BJ (cell line): ENCODE results near the gene CT45A1. TPM values are rescaled to one million over a fixed set of nuclear protein-coding genes. Genes with fewer than 3 reads are reported as not detected.
"Not testable (repeated sequence)": the region's sequence is repeated elsewhere in the genome, so short reads cannot be mapped to it uniquely, and the experiment has no call there.

Experiments
- CTCF ChIA-PET: fragments of 350-600 bp; formaldehyde crosslinking; extraction: SDS; loops from one replicate; lab custom pipeline; 2021; ENCODE audit warnings: antibody characterized with exemption, inconsistent platforms; lab: Yijun Ruan, JAX
- POLR2A ChIA-PET: fragments of 300-600 bp; sonication (Branson Sonifier 250); formaldehyde crosslinking; extraction: SDS; loops from one replicate; lab custom pipeline; 2021; ENCODE audit warnings: antibody characterized with exemption; lab: Charles Lee
- DNase-seq: peaks from one replicate; pipeline ENCODE4 v3.0.0-alpha.2; 2011; ENCODE audit warnings: low read depth
- H3K27me3 ChIP-seq: 2 replicates; pipeline ENCODE4 v1.6.0; 2011; ENCODE audit warnings: low read length; ENCODE audit not compliant: control insufficient read depth, insufficient read depth
- H3K36me3 ChIP-seq: 2 replicates; pipeline ENCODE4 v1.5.1; 2011; ENCODE audit warnings: low read length; ENCODE audit not compliant: control insufficient read depth, insufficient read depth
- H3K4me3 ChIP-seq: 2 replicates; pipeline ENCODE4 v1.5.1; 2011; ENCODE audit warnings: low read depth, mild to moderate bottlenecking, control low read depth, low read length
- polyA plus RNA-seq: library from polyadenylated mRNA; depleted of rRNA; stranded (reverse); fragments of >200 nt; gene quantifications from 2 replicates; pipeline ENCODE4 v1.2.3, GENCODE V29; 2011; rRNA removed
- small RNA-seq: library from RNA; depleted of rRNA; stranded (forward); fragments of <200 nt; gene quantifications from one replicate; pipeline ENCODE3, GENCODE V24; 2012; ENCODE audit warnings: low replicate concordance, low read depth; ENCODE audit not compliant: insufficient read length
- TF ChIP-seq, protein P1 (sequence below): IDR thresholded peaks from 2 replicates; pipeline ENCODE4 v1.5.1; 2011; ENCODE audit warnings: low read depth, mild to moderate bottlenecking, control low read depth, inconsistent platforms, low read length, moderate library complexity; ENCODE audit not compliant: insufficient read depth

Gene CT45A1
- polyA plus RNA-seq, 1 experiment, result not detected

DNA sequence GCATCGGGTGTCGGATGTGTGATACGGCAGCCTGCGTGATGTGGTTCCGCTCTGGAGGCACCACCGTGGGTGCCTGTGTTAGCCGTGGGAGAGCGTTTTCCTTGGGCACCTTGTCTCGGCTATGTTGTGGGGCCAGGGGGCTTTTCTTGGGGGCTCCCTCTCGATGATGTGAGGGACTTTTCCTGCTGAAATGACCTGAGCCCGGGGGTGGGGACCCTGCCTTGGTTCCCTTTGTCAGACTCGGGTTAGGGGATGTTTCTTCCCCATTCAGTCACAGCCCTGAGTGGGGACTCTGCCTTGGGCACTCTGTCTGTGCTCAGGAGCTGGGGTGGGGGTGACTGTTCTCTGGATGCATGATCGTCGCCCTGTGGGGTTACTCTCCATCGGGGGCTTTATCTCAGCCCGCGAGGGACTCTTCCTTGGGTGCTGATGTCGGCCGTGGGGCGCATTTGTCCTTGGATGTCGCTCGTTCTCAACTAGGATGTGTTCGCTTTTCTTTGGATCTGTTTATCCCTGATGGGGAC lies 27.8 kb downstream of the CT45A1 start:
- Histone ChIP-seq H3K27me3 (no peaks in the 10 kb centered on the region), H3K36me3 (no peaks in the 10 kb centered on the region), H3K4me3 (no peak overlapping the region)
- ChIA-PET CTCF (no interaction called here), POLR2A (no interaction called here)
- TF ChIP-seq, protein P1, sequence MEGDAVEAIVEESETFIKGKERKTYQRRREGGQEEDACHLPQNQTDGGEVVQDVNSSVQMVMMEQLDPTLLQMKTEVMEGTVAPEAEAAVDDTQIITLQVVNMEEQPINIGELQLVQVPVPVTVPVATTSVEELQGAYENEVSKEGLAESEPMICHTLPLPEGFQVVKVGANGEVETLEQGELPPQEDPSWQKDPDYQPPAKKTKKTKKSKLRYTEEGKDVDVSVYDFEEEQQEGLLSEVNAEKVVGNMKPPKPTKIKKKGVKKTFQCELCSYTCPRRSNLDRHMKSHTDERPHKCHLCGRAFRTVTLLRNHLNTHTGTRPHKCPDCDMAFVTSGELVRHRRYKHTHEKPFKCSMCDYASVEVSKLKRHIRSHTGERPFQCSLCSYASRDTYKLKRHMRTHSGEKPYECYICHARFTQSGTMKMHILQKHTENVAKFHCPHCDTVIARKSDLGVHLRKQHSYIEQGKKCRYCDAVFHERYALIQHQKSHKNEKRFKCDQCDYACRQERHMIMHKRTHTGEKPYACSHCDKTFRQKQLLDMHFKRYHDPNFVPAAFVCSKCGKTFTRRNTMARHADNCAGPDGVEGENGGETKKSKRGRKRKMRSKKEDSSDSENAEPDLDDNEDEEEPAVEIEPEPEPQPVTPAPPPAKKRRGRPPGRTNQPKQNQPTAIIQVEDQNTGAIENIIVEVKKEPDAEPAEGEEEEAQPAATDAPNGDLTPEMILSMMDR, result no peak
- DNase-seq, result no peak

DNA sequence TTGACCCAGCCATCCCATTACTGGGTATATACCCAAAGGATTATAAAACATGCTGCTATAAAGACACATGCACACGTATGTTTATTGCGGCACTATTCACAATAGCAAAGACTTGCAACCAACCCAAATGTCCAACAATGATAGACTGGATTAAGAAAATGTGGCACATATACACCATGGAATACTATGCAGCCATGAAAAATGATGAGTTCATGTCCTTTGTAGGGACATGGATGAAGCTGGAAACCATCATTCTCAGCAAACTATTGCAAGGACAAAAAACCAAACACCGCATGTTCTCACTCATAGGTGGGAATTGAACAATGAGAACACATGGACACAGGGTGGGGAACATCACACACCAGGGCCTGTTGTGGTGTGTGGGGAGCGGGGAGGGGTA lies 31.3 kb downstream of the CT45A1 start:
- H3K36me3 ChIP-seq, POLR2A ChIA-PET, DNase-seq, H3K27me3 ChIP-seq, CTCF ChIA-PET, H3K4me3 ChIP-seq: not testable (repeated sequence)

DNA sequence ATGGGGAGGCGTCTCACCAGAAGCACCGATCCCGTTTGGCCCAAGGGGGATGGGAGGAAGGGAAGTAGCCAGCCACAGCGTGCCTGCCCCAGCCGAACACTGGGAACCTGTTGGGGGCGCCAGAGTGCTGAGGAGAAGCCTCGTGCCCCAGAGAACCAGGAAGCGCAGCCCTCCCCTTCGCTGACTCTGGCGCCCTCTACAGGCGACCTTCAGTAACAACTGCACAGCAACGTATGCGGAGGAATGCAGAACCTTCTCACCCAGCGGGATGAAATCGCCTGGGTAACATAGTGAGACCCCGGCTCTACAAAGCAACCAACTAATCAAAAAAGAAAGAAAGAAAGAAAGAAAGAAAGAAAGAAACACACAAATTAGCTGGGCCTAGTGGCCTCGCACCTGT lies 54.7 kb downstream of the CT45A1 start, which contains the start of gene CT45A3:
TSS of gene CT45A3 (minus strand) at position 101 of the 400 bp plus-strand sequence. CDS start 3,747 bp downstream, outside the sequence.
- H3K4me3 ChIP-seq, DNase-seq, H3K36me3 ChIP-seq, H3K27me3 ChIP-seq, CTCF ChIA-PET, POLR2A ChIA-PET: not testable (repeated sequence)

Small RNA genes within 50 kb of the gene (small RNA-seq; reads per million reads assigned to genes)
- not detected for gene AC240442.1

Other genes starting within 250 kb of the CT45A1 start
- gene INTS6L, start 193.0 kb upstream of the CT45A1 start, polyA plus RNA-seq, result 2.7 and 4.2 TPM in 2 replicates
- not detected in 2 replicates for gene CT45A3, start 54.6 kb downstream of the CT45A1 start, polyA plus RNA-seq
- gene CT45A5, start 71.9 kb downstream of the CT45A1 start, polyA plus RNA-seq, result not detected in 2 replicates
- gene CT45A6, start 89.1 kb downstream of the CT45A1 start, polyA plus RNA-seq, result not detected in 2 replicates
- not detected in 2 replicates for gene CT45A2, start 106.4 kb downstream of the CT45A1 start, polyA plus RNA-seq
- not detected in 2 replicates for gene CT45A7, start 123.6 kb downstream of the CT45A1 start, polyA plus RNA-seq
- gene CT45A8, start 140.9 kb downstream of the CT45A1 start, polyA plus RNA-seq, result not detected in 2 replicates
- gene CT45A9, start 158.2 kb downstream of the CT45A1 start, polyA plus RNA-seq, result not detected in 2 replicates
- not detected in 2 replicates for gene CT45A10, start 179.8 kb downstream of the CT45A1 start, polyA plus RNA-seq
- not detected in 2 replicates for gene SAGE1, start 180.1 kb downstream of the CT45A1 start, polyA plus RNA-seq